Natural killer cell (primary cell): ENCODE data around the gene VGLL4. TPM values are rescaled to one million over a fixed set of nuclear protein-coding genes. Genes with fewer than 3 reads are reported as not detected.

Experiments used
- ATAC-seq, 3 donors: fragments of 150-1000 bp in 2 of 3; fragments of 200-7000 bp in 1 of 3; cut with Tn5 transposase; 1 replicate in 1 of 3; 2 replicates in 2 of 3; pipeline ENCODE4 v1.10.0; 2021; ENCODE audit warnings: mild to moderate bottlenecking in 2 of 3, moderate library complexity in 2 of 3
- DNase-seq, 2 donors: peaks; one replicate each; pipeline versions ENCODE4 v3.0.0 to v3.0.0-alpha.2; 2013 to 2021; ENCODE audit warnings: mixed read lengths in 1 of 2
- H3K27ac ChIP-seq: one replicate; pipeline ENCODE4 v1.5.1; 2013; ENCODE audit warnings: mild to moderate bottlenecking, low read length
- H3K27me3 ChIP-seq: one replicate; pipeline ENCODE4 v1.6.1; 2013; ENCODE audit warnings: low read length; ENCODE audit not compliant: control insufficient read depth, insufficient read depth
- H3K36me3 ChIP-seq: one replicate; pipeline ENCODE4 v1.6.1; 2013; ENCODE audit warnings: low read length; ENCODE audit not compliant: control insufficient read depth, insufficient read depth
- H3K4me1 ChIP-seq: one replicate; pipeline ENCODE4 v1.6.1; 2013; ENCODE audit warnings: low read length; ENCODE audit not compliant: control insufficient read depth, insufficient read depth
- H3K4me3 ChIP-seq: one replicate; pipeline ENCODE4 v1.5.1; 2013; ENCODE audit warnings: low read length
- H3K9me3 ChIP-seq: one replicate; pipeline ENCODE4 v1.6.1; 2013; ENCODE audit warnings: low read length; ENCODE audit not compliant: control insufficient read depth, insufficient read depth
- H3K27ac Mint-ChIP-seq, 2 donors: one replicate each; pipeline ENCODE4 v1.8.0; 2022; ENCODE audit warnings: mild to moderate bottlenecking in 2 of 2, mixed read lengths in 2 of 2, moderate library complexity in 1 of 2
- H3K27me3 Mint-ChIP-seq, 2 donors: one replicate each; pipeline ENCODE4 v1.8.0; 2022; ENCODE audit warnings: low read depth in 2 of 2, mixed read lengths in 2 of 2
- H3K36me3 Mint-ChIP-seq: one replicate; pipeline ENCODE4 v1.8.0; 2022; ENCODE audit warnings: mixed read lengths
- H3K4me1 Mint-ChIP-seq, 2 donors: one replicate each; pipeline ENCODE4 v1.8.0; 2022; ENCODE audit warnings: mixed read lengths in 2 of 2
- H3K4me3 Mint-ChIP-seq: one replicate; pipeline ENCODE4 v1.8.0; 2022; ENCODE audit warnings: mild to moderate bottlenecking, moderate library complexity, mixed read lengths
- H3K9me3 Mint-ChIP-seq, 2 donors: one replicate each; pipeline ENCODE4 v1.8.0; 2022; ENCODE audit warnings: mixed read lengths in 2 of 2
- CTCF ChIP-seq: fragments of 200-600 bp; IDR thresholded peaks from one replicate; pipeline ENCODE4 v1.8.0; 2022; ENCODE audit warnings: antibody characterized with exemption
- WGBS: methylation state at CpG from one replicate; pipeline ENCODE4 v1.1.7; 2013; ENCODE audit warnings: missing lambda C conversion rate; ENCODE audit not compliant: insufficient coverage; 5-methylcytosine and 5-hydroxymethylcytosine counted together
- intact Hi-C: fragments of 100-400 bp; cut with micrococcal nuclease; formaldehyde crosslinking; loops from one replicate; pipeline ENCODE4 v1.14.2; 2022
- total RNA-seq, 4 donors: library from RNA; stranded (reverse); fragments of 120-200 nt in 1 of 4; gene quantifications; one replicate each; pipeline versions ENCODE4 v1.2.3 to v1.2.4, GENCODE V29; 2013 to 2022

The VGLL4 gene
- total RNA-seq, 3 donors from 2014 or later (not counting 1 experiment from before 2014, with no cell fraction given), result 29.5 to 42.8 (median 34.6) TPM

GRCh38 chr3:11543141-11543947 is 100.4 kb downstream of the VGLL4 start:
- Histone ChIP-seq H3K4me1 (peaks cover 5% of the 10 kb centered on the region), H3K36me3 (no peaks in the 10 kb centered on the region), H3K4me3 (no peak overlapping the region), H3K27me3 (no peaks in the 10 kb centered on the region), H3K27ac (no peak overlapping the region), H3K9me3 (no peaks in the 10 kb centered on the region)
- H3K4me3 Mint-ChIP-seq, result no peak overlapping the region
- no peaks in the 10 kb centered on the region for H3K27me3 Mint-ChIP-seq
- WGBS, result 96% methylated on average over 19 of the region's 19 CpGs
- peaks cover under 1 to 9% of the 10 kb centered on the region in 2 donors for H3K4me1 Mint-ChIP-seq
- no peak for TF ChIP-seq CTCF
- ATAC-seq (no peak), DNase-seq (no peak)
- no peaks in the 10 kb centered on the region for H3K36me3 Mint-ChIP-seq
- no peaks in the 10 kb centered on the region for H3K9me3 Mint-ChIP-seq
- no peak overlapping the region for H3K27ac Mint-ChIP-seq
- intact Hi-C loops, result no loop called here

- Mint-ChIP-seq H3K27me3 (no peaks in the 10 kb centered on the region), H3K4me3 (no peak overlapping the region), H3K4me1 (peaks cover 0 to 11% of the 10 kb centered on the region in 2 donors), H3K27ac (no peak overlapping the region), H3K36me3 (no peaks in the 10 kb centered on the region), H3K9me3 (no peaks in the 10 kb centered on the region)
- no peak for TF ChIP-seq CTCF
- Histone ChIP-seq H3K27me3 (no peaks in the 10 kb centered on the region), H3K9me3 (no peaks in the 10 kb centered on the region), H3K36me3 (no peaks in the 10 kb centered on the region), H3K27ac (no peak overlapping the region), H3K4me3 (no peak overlapping the region), H3K4me1 (peaks cover 5% of the 10 kb centered on the region)
- ATAC-seq (no peak), DNase-seq (no peak)
- intact Hi-C loops, result no loop called here
- WGBS, result 96% methylated on average over 7 of the region's 7 CpGs
These were observed 101.2 kb downstream of the VGLL4 start for GRCh38 chr3:11542551-11542950.

- 95% methylated on average over 16 of the region's 16 CpGs for WGBS
- Mint-ChIP-seq H3K27me3 (no peaks in the 10 kb centered on the region), H3K4me3 (no peak overlapping the region), H3K9me3 (no peaks in the 10 kb centered on the region), H3K4me1 (peaks cover 0 to 17% of the 10 kb centered on the region in 2 donors), H3K27ac (no peak overlapping the region), H3K36me3 (no peaks in the 10 kb centered on the region)
- ATAC-seq (no peak), DNase-seq (no peak)
- no peak overlapping the region for H3K4me3 ChIP-seq
- intact Hi-C loops, result no loop called here
- no peak for TF ChIP-seq CTCF
- H3K9me3 ChIP-seq, result no peaks in the 10 kb centered on the region
- no peaks in the 10 kb centered on the region for H3K36me3 ChIP-seq
- H3K27me3 ChIP-seq, result no peaks in the 10 kb centered on the region
- peaks cover 5% of the 10 kb centered on the region for H3K4me1 ChIP-seq
- H3K27ac ChIP-seq, result no peak overlapping the region
These were observed 102.1 kb downstream of the VGLL4 start for GRCh38 chr3:11541321-11542303.
